Cardiac muscle cell (in vitro differentiated cells and primary cell): ENCODE results near the gene TRIM33. TPM values are rescaled to one million over a fixed set of nuclear protein-coding genes. Genes with fewer than 3 reads are reported as not detected.

Source experiments
- DNase-seq, 2 donors: peaks; one replicate each; pipeline versions ENCODE4 v3.0.0 to v3.0.0-alpha.2; 2010 to 2017; ENCODE audit warnings: low read depth in 1 of 2, low spot score in 1 of 2
- H3K27ac ChIP-seq: fragments of 200-600 bp; sonication (generic); 2 replicates; pipeline ENCODE4 v1.5.1; 2016
- H3K27me3 ChIP-seq: fragments of 200-600 bp; sonication (generic); 2 replicates; pipeline ENCODE4 v1.6.0; 2016; ENCODE audit warnings: control low read depth
- H3K36me3 ChIP-seq: fragments of 200-600 bp; sonication (generic); 2 replicates; pipeline ENCODE4 v1.5.1; 2016; ENCODE audit warnings: control low read depth
- H3K4me1 ChIP-seq: fragments of 200-600 bp; sonication (generic); 2 replicates; pipeline ENCODE4 v1.8.1; 2017; ENCODE audit warnings: low read depth, mild to moderate bottlenecking, mixed run types
- H3K4me3 ChIP-seq: fragments of 200-600 bp; sonication (generic); 2 replicates; pipeline ENCODE4 v1.5.1; 2016; ENCODE audit warnings: mild to moderate bottlenecking
- H3K9me3 ChIP-seq: fragments of 200-600 bp; sonication (generic); 2 replicates; pipeline ENCODE4 v1.5.1; 2017; ENCODE audit warnings: low read depth, mild to moderate bottlenecking, control low read depth
- CTCF ChIP-seq: IDR thresholded peaks from 2 replicates; pipeline ENCODE4 v1.5.1; 2012; ENCODE audit warnings: low read depth, mild to moderate bottlenecking, low read length
- polyA plus RNA-seq: library from polyadenylated mRNA; unstranded; fragments of >200 nt; fragmentation: Nextera tagmentation; extraction: Ambion mirVana; gene quantifications from 2 replicates; pipeline ENCODE4 v1.2.1, GENCODE V29; 2016
- total RNA-seq: library from RNA; depleted of rRNA; stranded (reverse); fragments of >200 nt; gene quantifications from 2 replicates; pipeline ENCODE4 v1.2.3, GENCODE V29; 2016

The TRIM33 gene
- total and polyA plus RNA-seq, 2 experiments from 2014 or later, result 32.2 to 40.8 TPM

GRCh38 chr1:114436799-114437198 lies 74.2 kb downstream of the TRIM33 start:
- DNase-seq, result no peak
- TF ChIP-seq CTCF, result no peak
- no peaks in the 10 kb centered on the region for H3K27me3 ChIP-seq

GRCh38 chr1:114435088-114435715 lies 75.8 kb downstream of the TRIM33 start:
- TF ChIP-seq CTCF, result no peak
- no peaks in the 10 kb centered on the region for H3K27me3 ChIP-seq
- no peak overlapping the region for H3K27ac ChIP-seq
- DNase-seq, result no peak
- H3K36me3 ChIP-seq, result peaks cover 13% of the 10 kb centered on the region
- no peaks in the 10 kb centered on the region for H3K9me3 ChIP-seq
- no peak overlapping the region for H3K4me3 ChIP-seq
- H3K4me1 ChIP-seq, result peaks cover 3% of the 10 kb centered on the region

More at GRCh38 chr1:114436799-114437198, 74.2 kb downstream of the TRIM33 start:
- no peaks in the 10 kb centered on the region for H3K9me3 ChIP-seq
- H3K4me3 ChIP-seq, result no peak overlapping the region
- H3K4me1 ChIP-seq, result no peaks in the 10 kb centered on the region
- peaks cover 19% of the 10 kb centered on the region for H3K36me3 ChIP-seq
- H3K27ac ChIP-seq, result no peak overlapping the region

- Histone ChIP-seq H3K27ac (peak overlapping the region; percentile 11), H3K4me3 (no peak overlapping the region), H3K27me3 (no peaks in the 10 kb centered on the region), H3K36me3 (peaks cover 21% of the 10 kb centered on the region), H3K4me1 (peaks cover 3% of the 10 kb centered on the region), H3K9me3 (no peaks in the 10 kb centered on the region)
- DNase-seq, result peak in 1 of 2 donors; percentile 19
- TF ChIP-seq CTCF, result no peak
Observed at GRCh38 chr1:114431026-114431425, 80.0 kb downstream of the TRIM33 start.

- peaks cover 41% of the 10 kb centered on the region for H3K36me3 ChIP-seq
- peak; percentile 6 to 44 for DNase-seq
- H3K27ac ChIP-seq, result no peak overlapping the region
- peaks cover 3% of the 10 kb centered on the region for H3K4me1 ChIP-seq
- peak; percentile 53 for TF ChIP-seq CTCF
- H3K27me3 ChIP-seq, result no peaks in the 10 kb centered on the region
- no peaks in the 10 kb centered on the region for H3K9me3 ChIP-seq
- H3K4me3 ChIP-seq, result no peak overlapping the region
Observed at GRCh38 chr1:114428083-114428754, 82.8 kb downstream of the TRIM33 start.

- H3K9me3 ChIP-seq, result no peaks in the 10 kb centered on the region
- no peak overlapping the region for H3K27ac ChIP-seq
- H3K4me1 ChIP-seq, result peaks cover 3% of the 10 kb centered on the region
- no peaks in the 10 kb centered on the region for H3K27me3 ChIP-seq
- no peak for TF ChIP-seq CTCF
- no peak for DNase-seq
- H3K4me3 ChIP-seq, result no peak overlapping the region
- peaks cover 38% of the 10 kb centered on the region for H3K36me3 ChIP-seq
Observed at GRCh38 chr1:114427612-114428011, 83.4 kb downstream of the TRIM33 start.
